ENCODE measurements around the gene ANKRD33B. TPM values are rescaled to one million over a fixed set of nuclear protein-coding genes. Genes with fewer than 3 reads are reported as not detected.

Gene ANKRD33B
- total and polyA plus RNA-seq, 9 of the 15 experiments (the other 6 are each of a cell fraction or from before 2014, with no cell fraction given): 0.10 to 1.7 (median 0.40) TPM

GRCh38 chr5:10602031-10602806 is 38.3 kb downstream of the ANKRD33B start (continued):
- no peak for TF ChIP-seq E2F4 (CRISPR knock-in tag; IDR thresholded peaks at IDR 0.05; ENCODE audit: low read depth)
- TF ChIP-seq HNRNPH1 (optimal IDR thresholded peaks at IDR 0.05; ENCODE audit: low read depth, low read length): no peak
- TF ChIP-seq, protein P1, sequence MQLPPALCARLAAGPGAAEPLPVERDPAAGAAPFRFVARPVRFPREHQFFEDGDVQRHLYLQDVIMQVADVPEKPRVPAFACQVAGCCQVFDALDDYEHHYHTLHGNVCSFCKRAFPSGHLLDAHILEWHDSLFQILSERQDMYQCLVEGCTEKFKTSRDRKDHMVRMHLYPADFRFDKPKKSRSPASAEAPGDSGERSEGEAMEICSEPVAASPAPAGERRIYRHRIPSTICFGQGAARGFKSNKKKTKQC (CRISPR knock-in tag; IDR thresholded peaks at IDR 0.05): no peak
- peak; percentile 74 for TF ChIP-seq MYC (IDR thresholded peaks at IDR 0.05; ENCODE audit: low read depth, low read length)
- TF ChIP-seq MYC (CRISPR knock-in tag; IDR thresholded peaks at IDR 0.05; ENCODE audit: borderline replicate concordance, low read depth): no peak
- no peak for TF ChIP-seq HMG20A (CRISPR knock-in tag; conservative IDR thresholded peaks at IDR 0.05)
- TF ChIP-seq ZFP91 (CRISPR knock-in tag; IDR thresholded peaks at IDR 0.05): no peak
- TF ChIP-seq, protein P2, sequence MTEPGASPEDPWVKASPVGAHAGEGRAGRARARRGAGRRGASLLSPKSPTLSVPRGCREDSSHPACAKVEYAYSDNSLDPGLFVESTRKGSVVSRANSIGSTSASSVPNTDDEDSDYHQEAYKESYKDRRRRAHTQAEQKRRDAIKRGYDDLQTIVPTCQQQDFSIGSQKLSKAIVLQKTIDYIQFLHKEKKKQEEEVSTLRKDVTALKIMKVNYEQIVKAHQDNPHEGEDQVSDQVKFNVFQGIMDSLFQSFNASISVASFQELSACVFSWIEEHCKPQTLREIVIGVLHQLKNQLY (CRISPR knock-in tag; conservative IDR thresholded peaks at IDR 0.05): no peak
- no peak for TF ChIP-seq ZNF140 (CRISPR knock-in tag; IDR thresholded peaks at IDR 0.05)
- TF ChIP-seq MXI1 (IDR thresholded peaks at IDR 0.05; ENCODE audit: low read depth, low read length): no peak
- TF ChIP-seq PYGO2 (tag; IDR thresholded peaks at IDR 0.05): no peak
- TF ChIP-seq MCM7 (IDR thresholded peaks at IDR 0.05): no peak
- no peak for TF ChIP-seq FOXM1 (IDR thresholded peaks at IDR 0.05; ENCODE audit: low read depth)
- no peak for TF ChIP-seq FOXM1 (CRISPR knock-in tag; IDR thresholded peaks at IDR 0.05; ENCODE audit: low read depth)
- no peak for TF ChIP-seq ZNF431 (CRISPR knock-in tag; IDR thresholded peaks at IDR 0.05)
- no peak for TF ChIP-seq KAT2B (IDR thresholded peaks at IDR 0.05; ENCODE audit: low read depth, low read length)
- no peak for TF ChIP-seq SMARCB1 (IDR thresholded peaks at IDR 0.05; ENCODE audit: insufficient read length, low read depth)
- peak in 1 of 2 experiments; percentile 50; a peak in 2 of 4 replicates for TF ChIP-seq MLLT1 (IDR thresholded peaks at IDR 0.05)
- TF ChIP-seq ZNF146 (CRISPR knock-in tag; IDR thresholded peaks at IDR 0.05; ENCODE audit: unreplicated experiment): no peak
- TF ChIP-seq DDX20 (tag; IDR thresholded peaks at IDR 0.05; ENCODE audit: low read depth): no peak
- TF ChIP-seq FOXK1 (CRISPR knock-in tag; IDR thresholded peaks at IDR 0.05; ENCODE audit: borderline replicate concordance): no peak
- no peak for TF ChIP-seq ZNF707 (CRISPR knock-in tag; conservative IDR thresholded peaks at IDR 0.05)
- no peak for TF ChIP-seq DLX4 (CRISPR knock-in tag; IDR thresholded peaks at IDR 0.05)

All from K562 (cell line).